GM18526 (cell line): Measurements from ENCODE around the gene SPECC1.

Source experiments
- POLR2A ChIP-seq: IDR thresholded peaks from 3 replicates; pipeline ENCODE4 v1.6.1; 2011; ENCODE audit not compliant: insufficient read length; ENCODE audit errors: extremely low read depth

Gene SPECC1

GRCh38 chr17:20053361-20053964, 44.3 kb downstream of the SPECC1 start:
- TF ChIP-seq POLR2A = no peak

- no peak for TF ChIP-seq POLR2A
These were observed 50.6 kb downstream of the SPECC1 start for GRCh38 chr17:20059728-20060188.

GRCh38 chr17:20063665-20064648, 54.8 kb downstream of the SPECC1 start:
- TF ChIP-seq POLR2A = no peak

- TF ChIP-seq POLR2A = no peak
These were observed 57.1 kb downstream of the SPECC1 start for GRCh38 chr17:20066253-20066652.

- no peak for TF ChIP-seq POLR2A
These were observed 58.6 kb downstream of the SPECC1 start for GRCh38 chr17:20067711-20068110.

- TF ChIP-seq POLR2A = no peak
These were observed 59.3 kb downstream of the SPECC1 start for GRCh38 chr17:20068445-20068844.

GRCh38 chr17:20071824-20072691, 62.9 kb downstream of the SPECC1 start:
- TF ChIP-seq POLR2A = no peak

GRCh38 chr17:20072692-20072992, 63.5 kb downstream of the SPECC1 start:
- TF ChIP-seq POLR2A = no peak

- no peak for TF ChIP-seq POLR2A
These were observed 64.2 kb downstream of the SPECC1 start for GRCh38 chr17:20073055-20073979.

GRCh38 chr17:20074001-20074400, 64.8 kb downstream of the SPECC1 start:
- no peak for TF ChIP-seq POLR2A

GRCh38 chr17:20074489-20074888, 65.3 kb downstream of the SPECC1 start:
- no peak for TF ChIP-seq POLR2A

- TF ChIP-seq POLR2A = no peak
These were observed 69.0 kb downstream of the SPECC1 start for GRCh38 chr17:20077978-20078685.

GRCh38 chr17:20080513-20080912, 71.4 kb downstream of the SPECC1 start:
- no peak for TF ChIP-seq POLR2A
